H1 (cell line): ENCODE measurements around the gene DBF4. TPM values are rescaled to one million over a fixed set of nuclear protein-coding genes. Genes with fewer than 3 reads are reported as not detected.

Experiments used
- ATF2 ChIP-seq: IDR thresholded peaks from 2 replicates; pipeline ENCODE4 v1.6.1; 2012; ENCODE audit warnings: low read length, inconsistent platforms
- CTCF ChIP-seq, 3 experiments: IDR thresholded peaks; 1 replicate in 2 of 3; 2 replicates in 1 of 3; pipeline versions ENCODE4 v1.5.1 to v1.6.1; 2011; ENCODE audit warnings: low read length in 3 of 3, mild to moderate bottlenecking in 3 of 3, inconsistent platforms in 2 of 3, low read depth in 1 of 3, moderate library complexity in 1 of 3; ENCODE audit not compliant: insufficient read depth in 1 of 3; ENCODE audit errors: control extremely low read depth in 1 of 3
- EGR1 ChIP-seq: IDR thresholded peaks from 2 replicates; pipeline ENCODE4 v1.6.1; 2011; ENCODE audit warnings: low read depth, low read length, borderline replicate concordance
- EZH2 ChIP-seq: fragments of 200-600 bp; sonication (generic); IDR thresholded peaks from 2 replicates; pipeline ENCODE4 v1.7.1; 2012; ENCODE audit warnings: low read depth, mild to moderate bottlenecking, moderate library complexity, low read length, inconsistent platforms; ENCODE audit not compliant: severe bottlenecking
- GABPA ChIP-seq: IDR thresholded peaks from 2 replicates; pipeline ENCODE4 v1.6.1; 2011; ENCODE audit warnings: mild to moderate bottlenecking, low read length, moderate library complexity, borderline replicate concordance; ENCODE audit not compliant: insufficient read depth
- JUND ChIP-seq: IDR thresholded peaks from 2 replicates; pipeline ENCODE4 v1.6.1; 2011; ENCODE audit warnings: mild to moderate bottlenecking, improper control_type of control experiment, low read length
- MAFK ChIP-seq: IDR thresholded peaks from 2 replicates; pipeline ENCODE4 v1.6.1; 2012; ENCODE audit warnings: low read depth, mild to moderate bottlenecking, improper control_type of control experiment, low read length
- SIRT6 ChIP-seq: IDR thresholded peaks from one replicate; pipeline ENCODE4 v1.7.1; 2012; ENCODE audit warnings: low read length, inconsistent platforms
- TAF1 ChIP-seq: IDR thresholded peaks from 2 replicates; pipeline ENCODE4 v1.6.1; 2011; ENCODE audit warnings: mild to moderate bottlenecking, low read depth, low read length
- polyA plus RNA-seq, 7 experiments: library from polyadenylated mRNA; depleted of rRNA in 3 of 7; stranded (reverse) in 5 of 7; unstranded in 2 of 7; fragments of >200 nt in 5 of 7; fragments of 200-250 nt in 2 of 7; gene quantifications; 1 replicate in 5 of 7; 2 replicates in 1 of 7; 4 replicates in 1 of 7; pipeline versions ENCODE4 v1.2.1 to v1.2.3, GENCODE V29; 2011 to 2013; ENCODE audit warnings: missing spikeins in 2 of 7, mixed read lengths in 2 of 7
- total RNA-seq: library from RNA; stranded (reverse); fragmentation: NEBNext Ultra II Directional; extraction: Animal tissue kit (Norgen Biotek cat#: 25700); gene quantifications from 2 replicates; pipeline ENCODE4 v1.2.1, GENCODE V29; 2021

DBF4 gene
- total and polyA plus RNA-seq, 2 of the 8 experiments (the other 6 are each of a cell fraction or from before 2014, with no cell fraction given), result 8.7 to 82.4 TPM

GRCh38 chr7:87875151-87876039 lies 898 bp upstream of the DBF4 start (continued):
- TF ChIP-seq CTCF (IDR thresholded peaks at IDR 0.05; ENCODE audit: control extremely low read depth in 1 of 3, insufficient read depth in 1 of 3, low read depth in 1 of 3, low read length in 3 of 3) (no peak), TAF1 (no peak), GABPA (no peak), SIRT6 (no peak), JUND (no peak), ATF2 (no peak), MAFK (no peak), EZH2 (no peak), EGR1 (no peak)
